Peyer's patch (tissue), 4 donors: ENCODE measurements around the gene SH3TC1.

Experiments
- CTCF ChIP-seq, 6 experiments: fragments of 450-650 bp in 4 of 6; fragments of 200-600 bp in 2 of 6; sonication (generic) in 1 of 6; IDR thresholded peaks; one replicate each; pipeline ENCODE4 v1.5.1; 2017 to 2019; ENCODE audit warnings: antibody characterized with exemption in 6 of 6, mild to moderate bottlenecking in 3 of 6, moderate library complexity in 1 of 6
- POLR2A ChIP-seq, 2 donors: fragments of 450-650 bp; IDR thresholded peaks; one replicate each; pipeline ENCODE4 v1.5.1; 2017; ENCODE audit warnings: antibody characterized with exemption in 2 of 2, mild to moderate bottlenecking in 2 of 2, moderate library complexity in 2 of 2

GRCh38 chr4:8171984-8172924, 26.8 kb upstream of the SH3TC1 start:
- no peak for TF ChIP-seq CTCF (IDR thresholded peaks at IDR 0.05)
- no peak for TF ChIP-seq POLR2A (IDR thresholded peaks at IDR 0.05)
